CD4-positive, alpha-beta T cell (primary cell): Measurements from ENCODE around the gene GIMAP1. TPM values are rescaled to one million over a fixed set of nuclear protein-coding genes. Genes with fewer than 3 reads are reported as not detected.

Experiments used
- ATAC-seq: fragments of 200-7000 bp; cut with Tn5 transposase; one replicate; pipeline ENCODE4 v1.10.0; 2022; ENCODE audit warnings: mild to moderate bottlenecking; ENCODE audit not compliant: poor library complexity
- CTCF ChIA-PET: fragments of 350-600 bp; sonication (Branson Sonifier 250); formaldehyde crosslinking; loops from one replicate; lab custom pipeline; 2021; ENCODE audit warnings: antibody characterized with exemption, inconsistent platforms; lab: Charles Lee
- POLR2A ChIA-PET: fragments of 350-600 bp; sonication (Branson Sonifier 250); formaldehyde crosslinking; loops from one replicate; lab custom pipeline; 2021; ENCODE audit warnings: antibody characterized with exemption, inconsistent platforms; lab: Charles Lee
- DNase-seq, 14 experiments: peaks; one replicate each; pipeline ENCODE4 v3.0.0-alpha.2; 2013 to 2020; ENCODE audit warnings: mixed read lengths in 2 of 14
- H3K27ac ChIP-seq, 2 donors: one replicate each; pipeline versions ENCODE4 v1.5.1 to v1.7.0; 2013; ENCODE audit warnings: low read length in 2 of 2, low read depth in 1 of 2, mild to moderate bottlenecking in 1 of 2
- H3K27me3 ChIP-seq, 2 experiments: 1 replicate in 1 of 2; 2 replicates in 1 of 2; pipeline versions ENCODE4 v1.6.1 to v1.7.0; 2013; ENCODE audit warnings: low read length in 2 of 2, control low read depth in 1 of 2, mild to moderate bottlenecking in 1 of 2, moderate library complexity in 1 of 2; ENCODE audit not compliant: insufficient read depth in 2 of 2, control insufficient read depth in 1 of 2
- H3K36me3 ChIP-seq: one replicate; pipeline ENCODE4 v1.6.1; 2013; ENCODE audit warnings: low read length, control low read depth; ENCODE audit not compliant: insufficient read depth
- H3K4me1 ChIP-seq: one replicate; pipeline ENCODE4 v1.6.1; 2013; ENCODE audit warnings: low read length, control low read depth; ENCODE audit not compliant: insufficient read depth
- H3K4me3 ChIP-seq: one replicate; pipeline ENCODE4 v1.5.1; 2013; ENCODE audit warnings: mild to moderate bottlenecking, low read length, moderate library complexity
- H3K9me3 ChIP-seq, 2 experiments: 1 replicate in 1 of 2; 2 replicates in 1 of 2; pipeline versions ENCODE4 v1.6.1 to v1.7.0; 2013; ENCODE audit warnings: low read length in 2 of 2, mild to moderate bottlenecking in 2 of 2, control low read depth in 1 of 2, moderate library complexity in 1 of 2; ENCODE audit not compliant: control insufficient read depth in 1 of 2, insufficient read depth in 1 of 2
- H3K27ac Mint-ChIP-seq: one replicate; pipeline ENCODE4 v1.8.0; 2020; ENCODE audit warnings: mixed read lengths
- H3K27me3 Mint-ChIP-seq: one replicate; pipeline ENCODE4 v1.8.0; 2021; ENCODE audit warnings: mixed read lengths
- H3K36me3 Mint-ChIP-seq: one replicate; pipeline ENCODE4 v1.8.0; 2021; ENCODE audit warnings: low read depth, mixed read lengths
- H3K4me1 Mint-ChIP-seq: one replicate; pipeline ENCODE4 v1.8.0; 2021; ENCODE audit warnings: low read depth, mixed read lengths
- H3K4me3 Mint-ChIP-seq: one replicate; pipeline ENCODE4 v1.8.0; 2020; ENCODE audit warnings: mild to moderate bottlenecking, mixed read lengths
- H3K9me3 Mint-ChIP-seq: one replicate; pipeline ENCODE4 v1.8.0; 2020; ENCODE audit warnings: mixed read lengths
- intact Hi-C, 2 experiments: fragments of 100-400 bp; cut with DNase I in 1 of 2; cut with micrococcal nuclease in 1 of 2; formaldehyde crosslinking; loops; one replicate each; pipeline versions ENCODE4 v1.15.1 to v1.9.0; 2023 to 2025; cut with DNase I, micrococcal nuclease
- total RNA-seq, 174 experiments: library from RNA in 2 of 174; stranded (reverse) in 2 of 174; gene quantifications; one replicate each; pipeline ENCODE4 v1.2.3 and lab custom pipeline; 2021 to 2026
- TF ChIP-seq, protein P1 (sequence below): fragments of 200-600 bp; IDR thresholded peaks from one replicate; pipeline ENCODE4 v1.8.0; 2022; ENCODE audit warnings: antibody characterized with exemption, mild to moderate bottlenecking

GIMAP1 gene
- total RNA-seq, 2 experiments from 2014 or later: 8.0 to 8.1 TPM

DNA sequence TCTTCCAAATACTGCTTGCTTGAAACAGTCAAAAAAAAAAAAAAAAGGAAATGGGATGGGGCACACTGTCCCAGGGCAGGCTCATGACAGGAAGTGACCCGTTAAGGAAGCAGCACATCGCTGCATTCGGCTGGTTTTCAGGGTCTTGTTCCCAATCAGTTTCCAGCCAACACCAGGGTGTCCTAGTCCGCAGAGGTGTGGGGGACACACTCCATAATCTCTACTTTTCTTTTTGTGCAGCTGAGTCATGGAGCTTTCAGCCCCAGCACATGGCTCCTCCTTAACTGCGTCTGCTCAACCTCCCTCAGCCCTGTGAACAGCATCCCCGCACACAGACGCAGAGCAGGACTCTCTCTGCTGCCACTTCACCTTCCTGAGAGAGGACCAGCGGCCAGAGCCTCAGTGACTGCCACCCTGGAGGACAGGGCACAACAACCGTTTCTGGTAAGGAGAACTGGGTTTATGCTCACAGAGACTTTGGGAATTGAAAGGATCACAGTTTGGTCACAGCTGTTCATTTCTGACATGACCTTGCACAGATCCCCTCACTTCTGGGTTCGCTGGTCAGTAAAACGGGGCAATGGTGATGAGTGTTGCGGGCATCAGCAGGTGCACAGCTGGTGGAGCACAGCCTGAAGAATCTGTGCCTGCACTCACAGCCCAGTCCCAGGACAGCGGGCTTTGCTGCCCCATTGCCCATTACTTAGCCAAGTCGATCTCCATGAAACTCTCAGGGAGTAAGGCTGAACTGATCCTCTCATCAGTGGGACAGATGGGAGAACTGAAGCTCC is 21.0 kb downstream of the GIMAP1 start, which contains the start of gene GIMAP5:
GIMAP5 (plus strand) TSS at position 154 of the 791 bp plus-strand sequence. CDS start 3,467 bp downstream, outside the sequence.
- Histone ChIP-seq H3K4me3 (peak within 1 kb of the TSS; percentile 65), H3K36me3 (peaks cover 44% of the 10 kb centered on the region), H3K4me1 (peaks cover 59% of the 10 kb centered on the region), H3K27ac (peak within 1 kb of the TSS; percentile 80 to 87), H3K27me3 (no peaks in the 10 kb centered on the region), H3K9me3 (no peaks in the 10 kb centered on the region)
- Mint-ChIP-seq H3K9me3 (no peaks in the 10 kb centered on the region), H3K4me1 (peaks cover 74% of the 10 kb centered on the region), H3K27me3 (no peaks in the 10 kb centered on the region), H3K36me3 (peaks cover 57% of the 10 kb centered on the region), H3K4me3 (peak within 1 kb of the TSS; percentile 96), H3K27ac (peak within 1 kb of the TSS; percentile 87)
- POLR2A ChIA-PET: interaction anchor here (0.6 to 4.6 kb wide), 20 partner anchors 9 to 288 kb away, joined by 3 to 50 read pairs (median 7); partner anchors contain the start of genes GIMAP1, GIMAP2, GIMAP4 and GIMAP6
- ATAC-seq (peak; percentile 75), DNase-seq (peak in 12 of 14 experiments; percentile 29 to 78 (median 70))
- CTCF ChIA-PET: interaction anchor here (0.6 to 2.4 kb wide), 8 partner anchors 18 to 289 kb away, joined by 3 to 9 read pairs (median 4); partner anchors contain the start of genes GIMAP1 and GIMAP2
- TF ChIP-seq, protein P1, sequence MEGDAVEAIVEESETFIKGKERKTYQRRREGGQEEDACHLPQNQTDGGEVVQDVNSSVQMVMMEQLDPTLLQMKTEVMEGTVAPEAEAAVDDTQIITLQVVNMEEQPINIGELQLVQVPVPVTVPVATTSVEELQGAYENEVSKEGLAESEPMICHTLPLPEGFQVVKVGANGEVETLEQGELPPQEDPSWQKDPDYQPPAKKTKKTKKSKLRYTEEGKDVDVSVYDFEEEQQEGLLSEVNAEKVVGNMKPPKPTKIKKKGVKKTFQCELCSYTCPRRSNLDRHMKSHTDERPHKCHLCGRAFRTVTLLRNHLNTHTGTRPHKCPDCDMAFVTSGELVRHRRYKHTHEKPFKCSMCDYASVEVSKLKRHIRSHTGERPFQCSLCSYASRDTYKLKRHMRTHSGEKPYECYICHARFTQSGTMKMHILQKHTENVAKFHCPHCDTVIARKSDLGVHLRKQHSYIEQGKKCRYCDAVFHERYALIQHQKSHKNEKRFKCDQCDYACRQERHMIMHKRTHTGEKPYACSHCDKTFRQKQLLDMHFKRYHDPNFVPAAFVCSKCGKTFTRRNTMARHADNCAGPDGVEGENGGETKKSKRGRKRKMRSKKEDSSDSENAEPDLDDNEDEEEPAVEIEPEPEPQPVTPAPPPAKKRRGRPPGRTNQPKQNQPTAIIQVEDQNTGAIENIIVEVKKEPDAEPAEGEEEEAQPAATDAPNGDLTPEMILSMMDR: no peak
- intact Hi-C loops: loop anchor here (1.0 to 5.0 kb wide), 11 partner anchors 17 to 284 kb away; partner anchors contain the start of genes GIMAP1 (in 1 of the 2), GIMAP2 (in 1 of the 2), GIMAP4 (in 1 of the 2) and GIMAP6 (in 1 of the 2)

DNA sequence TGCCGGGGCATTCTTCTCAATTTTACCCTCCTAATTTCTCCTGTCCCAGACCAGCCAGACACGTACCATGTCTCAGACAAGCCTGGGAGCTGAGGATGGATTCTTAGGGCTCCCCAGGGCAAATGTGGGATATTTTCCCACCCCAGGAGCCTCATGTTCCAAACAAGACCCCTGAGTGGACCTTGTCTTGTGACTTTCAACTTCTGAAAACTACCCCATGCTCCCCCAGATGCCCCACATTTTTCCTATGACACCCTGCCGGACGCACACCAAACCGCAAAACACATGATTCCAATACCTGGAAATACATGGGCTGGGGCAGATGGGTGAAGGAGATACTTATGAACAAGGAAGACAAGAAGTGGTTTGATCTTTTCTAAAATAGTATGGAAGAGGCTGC is 21.7 kb downstream of the GIMAP1 start:
- intact Hi-C loops: loop anchor here (1.0 to 5.0 kb wide), 6 partner anchors 51 to 285 kb away; partner anchors contain the start of genes GIMAP2 (in 1 of the 2), GIMAP4 (in 1 of the 2) and GIMAP6 (in 1 of the 2)
- TF ChIP-seq, protein P1: no peak
- ChIA-PET CTCF (interaction anchor here (0.6 to 2.4 kb wide), 9 partner anchors 18 to 289 kb away, joined by 3 to 12 read pairs (median 5); partner anchors contain the start of genes GIMAP1 and GIMAP2), POLR2A (interaction anchor here (0.6 to 4.6 kb wide), 21 partner anchors 9 to 289 kb away, joined by 3 to 50 read pairs (median 10); partner anchors contain the start of genes GIMAP1, GIMAP2, GIMAP4 and GIMAP6)
- Mint-ChIP-seq H3K27me3 (no peaks in the 10 kb centered on the region), H3K4me3 (peak overlapping the region; percentile 96), H3K27ac (peak overlapping the region; percentile 87), H3K9me3 (no peaks in the 10 kb centered on the region), H3K36me3 (peaks cover 63% of the 10 kb centered on the region), H3K4me1 (peaks cover 74% of the 10 kb centered on the region)
- no peak for ATAC-seq
- peak in 4 of 14 experiments; percentile 38 to 81 (median 50) for DNase-seq
- peak overlapping the region; percentile 65 for H3K4me3 ChIP-seq
- no peaks in the 10 kb centered on the region for H3K27me3 ChIP-seq
- peaks cover 58% of the 10 kb centered on the region for H3K4me1 ChIP-seq
- no peaks in the 10 kb centered on the region for H3K9me3 ChIP-seq
- H3K36me3 ChIP-seq: peaks cover 51% of the 10 kb centered on the region
- H3K27ac ChIP-seq: peak overlapping the region; percentile 80 to 87

DNA sequence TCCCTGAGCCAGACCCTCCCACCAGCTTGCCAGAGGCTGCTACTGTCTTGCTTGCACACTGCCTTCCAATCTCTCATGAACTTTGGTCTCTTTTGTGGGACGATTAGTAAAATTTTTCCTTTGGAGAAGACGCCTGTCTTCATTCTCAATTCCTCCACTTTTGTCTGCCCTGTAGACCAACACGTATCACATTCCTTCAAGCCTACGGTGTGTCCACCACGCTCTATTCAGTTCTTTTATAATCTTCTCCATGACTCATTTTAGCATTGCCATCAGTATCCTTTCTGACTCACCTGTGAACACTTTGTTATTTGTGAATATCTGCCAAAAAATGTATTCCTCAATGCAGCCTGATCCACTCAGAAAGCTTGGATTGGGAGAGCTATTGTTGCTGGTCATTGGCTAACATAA is 22.2 kb downstream of the GIMAP1 start:
- DNase-seq (peak in 2 of 14 experiments; percentile 28 to 65), ATAC-seq (no peak)
- peak overlapping the region; percentile 65 for H3K4me3 ChIP-seq
- POLR2A ChIA-PET: interaction anchor here (0.6 to 4.6 kb wide), 23 partner anchors 9 to 333 kb away, joined by 3 to 50 read pairs (median 7); partner anchors contain the start of genes GIMAP1, GIMAP2, GIMAP4 and GIMAP6
- no peaks in the 10 kb centered on the region for H3K9me3 ChIP-seq
- TF ChIP-seq, protein P1: no peak
- peak overlapping the region; percentile 80 to 87 for H3K27ac ChIP-seq
- H3K4me1 ChIP-seq: peaks cover 59% of the 10 kb centered on the region
- H3K27me3 ChIP-seq: no peaks in the 10 kb centered on the region
- Mint-ChIP-seq H3K27ac (peak overlapping the region; percentile 87), H3K4me1 (peaks cover 74% of the 10 kb centered on the region), H3K4me3 (peak overlapping the region; percentile 96), H3K27me3 (no peaks in the 10 kb centered on the region), H3K36me3 (peaks cover 68% of the 10 kb centered on the region), H3K9me3 (no peaks in the 10 kb centered on the region)
- CTCF ChIA-PET: interaction anchor here (0.6 to 2.4 kb wide), 7 partner anchors 17 to 290 kb away, joined by 3 to 12 read pairs (median 5); partner anchors contain the start of genes GIMAP1 and GIMAP2
- H3K36me3 ChIP-seq: peaks cover 56% of the 10 kb centered on the region
- intact Hi-C loops: loop anchor here (1.0 to 5.0 kb wide), 7 partner anchors 51 to 290 kb away; partner anchors contain the start of genes GIMAP2 (in 1 of the 2), GIMAP4 (in 1 of the 2) and GIMAP6 (in 1 of the 2)
